HCT116 (cell line): Measurements from ENCODE around the gene CENPP.

Source experiments
- TCF7L2 ChIP-seq: IDR thresholded peaks from 2 replicates; pipeline ENCODE4 v1.7.0; 2011; ENCODE audit warnings: borderline replicate concordance, inconsistent platforms; ENCODE audit not compliant: insufficient read depth, insufficient read length; ENCODE audit errors: extremely low read depth
- TF ChIP-seq, protein P1 (sequence below), 3 experiments: fragments of 200-600 bp in 1 of 3; sonication (generic) in 1 of 3; IDR thresholded peaks in 2 of 3; conservative IDR thresholded peaks in 1 of 3; 2 replicates each; pipeline ENCODE4 v1.5.1; 2012 to 2017; ENCODE audit warnings: low read depth in 2 of 3, low read length in 2 of 3, antibody characterized with exemption in 1 of 3, borderline replicate concordance in 1 of 3, control low read depth in 1 of 3, mild to moderate bottlenecking in 1 of 3, mixed read lengths in 1 of 3, mixed run types in 1 of 3, moderate library complexity in 1 of 3; ENCODE audit not compliant: insufficient read depth in 1 of 3
- TF ChIP-seq, protein P2 (sequence below): IDR thresholded peaks from 2 replicates; pipeline ENCODE4 v1.6.1; 2012; ENCODE audit warnings: low read depth

DNA sequence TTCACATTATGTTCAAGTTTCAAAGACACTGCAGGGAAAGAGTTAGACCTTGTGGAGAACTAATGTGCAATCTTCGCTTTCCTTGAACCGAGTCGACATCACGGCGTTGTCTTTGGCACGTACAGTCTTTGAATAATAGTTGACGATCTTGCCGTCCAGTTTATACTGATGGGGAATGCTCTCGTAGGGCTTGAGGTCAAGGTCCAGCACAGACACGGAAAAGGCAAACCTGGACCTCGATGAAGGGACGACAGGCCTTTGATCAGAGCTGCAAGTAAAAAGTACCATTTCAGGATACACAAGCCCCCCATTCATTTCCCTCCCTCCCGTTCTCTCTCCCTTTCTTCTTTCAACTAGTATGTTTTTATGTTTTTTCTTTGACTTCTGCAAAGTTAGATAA, 290.0 kb downstream of the CENPP start:
- TF ChIP-seq, protein P1, sequence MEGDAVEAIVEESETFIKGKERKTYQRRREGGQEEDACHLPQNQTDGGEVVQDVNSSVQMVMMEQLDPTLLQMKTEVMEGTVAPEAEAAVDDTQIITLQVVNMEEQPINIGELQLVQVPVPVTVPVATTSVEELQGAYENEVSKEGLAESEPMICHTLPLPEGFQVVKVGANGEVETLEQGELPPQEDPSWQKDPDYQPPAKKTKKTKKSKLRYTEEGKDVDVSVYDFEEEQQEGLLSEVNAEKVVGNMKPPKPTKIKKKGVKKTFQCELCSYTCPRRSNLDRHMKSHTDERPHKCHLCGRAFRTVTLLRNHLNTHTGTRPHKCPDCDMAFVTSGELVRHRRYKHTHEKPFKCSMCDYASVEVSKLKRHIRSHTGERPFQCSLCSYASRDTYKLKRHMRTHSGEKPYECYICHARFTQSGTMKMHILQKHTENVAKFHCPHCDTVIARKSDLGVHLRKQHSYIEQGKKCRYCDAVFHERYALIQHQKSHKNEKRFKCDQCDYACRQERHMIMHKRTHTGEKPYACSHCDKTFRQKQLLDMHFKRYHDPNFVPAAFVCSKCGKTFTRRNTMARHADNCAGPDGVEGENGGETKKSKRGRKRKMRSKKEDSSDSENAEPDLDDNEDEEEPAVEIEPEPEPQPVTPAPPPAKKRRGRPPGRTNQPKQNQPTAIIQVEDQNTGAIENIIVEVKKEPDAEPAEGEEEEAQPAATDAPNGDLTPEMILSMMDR (IDR thresholded peaks at IDR 0.05 in 2 of 3, conservative IDR thresholded peaks at IDR 0.05 in 1 of 3; ENCODE audit: borderline replicate concordance in 1 of 3, insufficient read depth in 1 of 3, low read depth in 2 of 3, low read length in 2 of 3), result no peak
- no peak for TF ChIP-seq TCF7L2
- TF ChIP-seq, protein P2, sequence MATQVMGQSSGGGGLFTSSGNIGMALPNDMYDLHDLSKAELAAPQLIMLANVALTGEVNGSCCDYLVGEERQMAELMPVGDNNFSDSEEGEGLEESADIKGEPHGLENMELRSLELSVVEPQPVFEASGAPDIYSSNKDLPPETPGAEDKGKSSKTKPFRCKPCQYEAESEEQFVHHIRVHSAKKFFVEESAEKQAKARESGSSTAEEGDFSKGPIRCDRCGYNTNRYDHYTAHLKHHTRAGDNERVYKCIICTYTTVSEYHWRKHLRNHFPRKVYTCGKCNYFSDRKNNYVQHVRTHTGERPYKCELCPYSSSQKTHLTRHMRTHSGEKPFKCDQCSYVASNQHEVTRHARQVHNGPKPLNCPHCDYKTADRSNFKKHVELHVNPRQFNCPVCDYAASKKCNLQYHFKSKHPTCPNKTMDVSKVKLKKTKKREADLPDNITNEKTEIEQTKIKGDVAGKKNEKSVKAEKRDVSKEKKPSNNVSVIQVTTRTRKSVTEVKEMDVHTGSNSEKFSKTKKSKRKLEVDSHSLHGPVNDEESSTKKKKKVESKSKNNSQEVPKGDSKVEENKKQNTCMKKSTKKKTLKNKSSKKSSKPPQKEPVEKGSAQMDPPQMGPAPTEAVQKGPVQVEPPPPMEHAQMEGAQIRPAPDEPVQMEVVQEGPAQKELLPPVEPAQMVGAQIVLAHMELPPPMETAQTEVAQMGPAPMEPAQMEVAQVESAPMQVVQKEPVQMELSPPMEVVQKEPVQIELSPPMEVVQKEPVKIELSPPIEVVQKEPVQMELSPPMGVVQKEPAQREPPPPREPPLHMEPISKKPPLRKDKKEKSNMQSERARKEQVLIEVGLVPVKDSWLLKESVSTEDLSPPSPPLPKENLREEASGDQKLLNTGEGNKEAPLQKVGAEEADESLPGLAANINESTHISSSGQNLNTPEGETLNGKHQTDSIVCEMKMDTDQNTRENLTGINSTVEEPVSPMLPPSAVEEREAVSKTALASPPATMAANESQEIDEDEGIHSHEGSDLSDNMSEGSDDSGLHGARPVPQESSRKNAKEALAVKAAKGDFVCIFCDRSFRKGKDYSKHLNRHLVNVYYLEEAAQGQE, result no peak
